GM12878 (cell line): ENCODE measurements around the gene TANC1. TPM values are rescaled to one million over a fixed set of nuclear protein-coding genes. Genes with fewer than 3 reads are reported as not detected.

Experiments
- ATAC-seq: fragments of 200-7000 bp; cut with Tn5 transposase; 3 replicates; pipeline ENCODE4 v1.9.1; 2020; ENCODE audit warnings: mild to moderate bottlenecking, moderate library complexity
- BruUV-seq: library from RNA; stranded (reverse); fragments of 400-500 nt; replicated peaks from 2 replicates; lab custom pipeline; 2021; lab: Mats Ljungman, UMichigan
- CTCF ChIA-PET: fragments of 300-600 bp; sonication (Branson Sonifier 250); formaldehyde crosslinking; extraction: SDS; loops from one replicate; lab custom pipeline; 2021; ENCODE audit warnings: inconsistent platforms; lab: Yijun Ruan, JAX
- POLR2A ChIA-PET: fragments of 350-600 bp; formaldehyde crosslinking; extraction: SDS; loops from one replicate; lab custom pipeline; 2021; ENCODE audit warnings: inconsistent platforms; lab: Charles Lee
- RAD21 ChIA-PET: fragments of 300-600 bp; sonication (Branson Sonifier 250); formaldehyde crosslinking; loops from one replicate; lab custom pipeline; 2023; ENCODE audit warnings: antibody characterized with exemption; ENCODE audit not compliant: unreplicated experiment; lab: Charles Lee
- SMC1A ChIA-PET: fragments of 300-600 bp; sonication (Branson Sonifier 250); formaldehyde crosslinking; loops from one replicate; lab custom pipeline; 2023; ENCODE audit not compliant: unreplicated experiment, uncharacterized antibody; lab: Charles Lee
- DNase-seq: peaks from one replicate; pipeline ENCODE4 v3.0.0-alpha.2; 2011; ENCODE audit warnings: low read depth, low spot score
- FAIRE-seq: peaks from 3 replicates; lab custom pipeline; 2011; peaks lifted over from hg19 to GRCh38; lab: Jason Lieb, UNC
- H2AFZ ChIP-seq: 2 replicates; pipeline ENCODE4 v1.6.0; 2011; ENCODE audit warnings: low read depth, low read length, control low read depth; ENCODE audit not compliant: control insufficient read depth
- H3K27ac ChIP-seq: 2 replicates; pipeline ENCODE4 v1.5.1; 2011; ENCODE audit warnings: control low read depth; ENCODE audit not compliant: control insufficient read depth, insufficient read depth
- H3K27me3 ChIP-seq, 2 experiments: replicated peaks in 1 of 2; 2 replicates each; pipeline versions ENCODE4 v1.6.0 to v1.6.1; 2011; ENCODE audit warnings: low read length in 1 of 2; ENCODE audit not compliant: control insufficient read depth in 2 of 2, insufficient read depth in 2 of 2
- H3K36me3 ChIP-seq, 2 experiments: 2 replicates each; pipeline ENCODE4 v1.5.1; 2011; ENCODE audit warnings: low read length in 1 of 2; ENCODE audit not compliant: control insufficient read depth in 2 of 2, insufficient read depth in 2 of 2
- H3K4me1 ChIP-seq: 2 replicates; pipeline ENCODE4 v1.6.1; 2011; ENCODE audit warnings: mild to moderate bottlenecking, low read length, moderate library complexity, mixed read lengths; ENCODE audit not compliant: control insufficient read depth, insufficient read depth
- H3K4me2 ChIP-seq: 2 replicates; pipeline ENCODE4 v1.6.0; 2011; ENCODE audit warnings: control low read depth; ENCODE audit not compliant: control insufficient read depth, insufficient read depth
- H3K4me3 ChIP-seq: fragments of 200-600 bp; sonication (generic); 2 replicates; pipeline ENCODE4 v1.5.1; 2016
- H3K79me2 ChIP-seq: 2 replicates; pipeline ENCODE4 v1.6.0; 2011; ENCODE audit warnings: low read length; ENCODE audit not compliant: control insufficient read depth, insufficient read depth
- H3K9ac ChIP-seq: 2 replicates; pipeline ENCODE4 v1.8.0; 2011; ENCODE audit warnings: low read length, control low read depth, mixed read lengths; ENCODE audit not compliant: control insufficient read depth, insufficient read depth
- H3K9me3 ChIP-seq: replicated peaks from 3 replicates; pipeline ENCODE4 v1.5.1; 2011; ENCODE audit warnings: mild to moderate bottlenecking, low read length; ENCODE audit not compliant: control insufficient read depth, insufficient read depth
- H4K20me1 ChIP-seq: 2 replicates; pipeline ENCODE4 v1.6.0; 2011; ENCODE audit not compliant: control insufficient read depth, insufficient read depth
- BRCA1 ChIP-seq: IDR thresholded peaks from 2 replicates; pipeline ENCODE4 v1.6.1; 2011; ENCODE audit warnings: low read depth, low read length, improper control_type of control experiment
- CBFB ChIP-seq: IDR thresholded peaks from 2 replicates; pipeline ENCODE4 v1.6.1; 2016; ENCODE audit warnings: antibody characterized with exemption, low read depth
- CBX3 ChIP-seq: fragments of 200-600 bp; sonication (generic); IDR thresholded peaks from 2 replicates; pipeline ENCODE4 v1.6.1; 2016; ENCODE audit warnings: low read depth, borderline replicate concordance
- CHD4 ChIP-seq: fragments of 200-600 bp; sonication (generic); IDR thresholded peaks from 2 replicates; pipeline ENCODE4 v1.6.1; 2016; ENCODE audit warnings: mild to moderate bottlenecking
- EED ChIP-seq: sonication (generic); IDR thresholded peaks from 2 replicates; pipeline ENCODE4 v1.6.1; 2016; ENCODE audit warnings: antibody characterized with exemption, low read depth
- ETV6 ChIP-seq, 2 experiments: fragments of 450-650 bp in 1 of 2; IDR thresholded peaks in 1 of 2; conservative IDR thresholded peaks in 1 of 2; 2 replicates each; pipeline ENCODE4 v1.6.1; 2014; ENCODE audit warnings: antibody characterized with exemption in 1 of 2, borderline replicate concordance in 1 of 2, low read depth in 1 of 2, mild to moderate bottlenecking in 1 of 2, moderate library complexity in 1 of 2
- IKZF2 ChIP-seq, 2 experiments: fragments of 450-650 bp; IDR thresholded peaks; 2 replicates each; pipeline ENCODE4 v1.6.1; 2017; ENCODE audit warnings: mild to moderate bottlenecking in 2 of 2, moderate library complexity in 2 of 2
- MTA2 ChIP-seq: fragments of 450-650 bp; IDR thresholded peaks from 2 replicates; pipeline ENCODE4 v1.6.1; 2016; ENCODE audit warnings: low read depth, mild to moderate bottlenecking, moderate library complexity
- PAX8 ChIP-seq: fragments of 450-650 bp; IDR thresholded peaks from 2 replicates; pipeline ENCODE4 v1.6.1; 2017; ENCODE audit warnings: mild to moderate bottlenecking, moderate library complexity
- WGBS: methylation state at CpG from one replicate; pipeline ENCODE4 v1.1.6; 2016; ENCODE audit warnings: low lambda C conversion rate; ENCODE audit not compliant: insufficient replicate concordance, insufficient coverage; ENCODE audit errors: missing lambda C conversion rate; 5-methylcytosine and 5-hydroxymethylcytosine counted together
- in situ Hi-C: fragments of 300-500 bp; cut with MboI; formaldehyde crosslinking; loops from 9 replicates; pipeline ENCODE4 v1.14.3; 2018; ENCODE audit warnings: mixed read lengths
- intact Hi-C: fragments of 100-400 bp; cut with micrococcal nuclease; formaldehyde crosslinking; loops from one replicate; pipeline ENCODE4 v1.14.2; 2022; ENCODE audit not compliant: unreplicated experiment
- polyA plus RNA-seq, 11 experiments: library from polyadenylated mRNA; depleted of rRNA in 4 of 11; unstranded in 6 of 11; stranded (reverse) in 5 of 11; fragments of >200 nt; fragmentation: Nextera tagmentation in 4 of 11; fragmentation: Illumina TruSeq in 1 of 11; extraction: Ambion mirVana in 4 of 11; extraction: Trizol in 1 of 11; gene quantifications; 1 replicate in 1 of 11; 2 replicates in 10 of 11; pipeline versions ENCODE4 v1.2.1 to v1.2.3, GENCODE V29; 2011 to 2016; ENCODE audit warnings: inconsistent platforms in 2 of 11, missing spikeins in 2 of 11, low read depth in 1 of 11
- total RNA-seq, 4 experiments: library from RNA; depleted of rRNA in 3 of 4; stranded (reverse); fragments of >200 nt in 3 of 4; fragmentation: Illumina TruSeq in 1 of 4; extraction: Trizol in 1 of 4; gene quantifications; 2 replicates each; pipeline versions ENCODE4 v1.2.1 to v1.2.3, GENCODE V29; 2013 to 2021
- TF ChIP-seq, protein P1 (sequence below): fragments of 150-350 bp; IDR thresholded peaks from 2 replicates; pipeline ENCODE4 v1.6.1; 2014; ENCODE audit warnings: mild to moderate bottlenecking, low read depth, low read length

The TANC1 gene
- total and polyA plus RNA-seq, 10 of the 15 experiments (the other 5 are each of a cell fraction or from before 2014, with no cell fraction given) = 0.05 to 5.0 (median 0.34) TPM

- ChIA-PET POLR2A (no interaction called here), RAD21 (no interaction called here), CTCF (no interaction called here), SMC1A (no interaction called here)
- H2AFZ ChIP-seq = no peak overlapping the region
- H3K9me3 ChIP-seq = no peaks in the 10 kb centered on the region
- no peaks in the 10 kb centered on the region for H3K79me2 ChIP-seq
- H3K27ac ChIP-seq = no peak overlapping the region
- H3K9ac ChIP-seq = no peak overlapping the region
- ATAC-seq (no peak), DNase-seq (no peak), FAIRE-seq (no peak)
- intact Hi-C loops (no loop called here), in situ Hi-C loops (no loop called here)
- BruUV-seq = no TSS peak
- H3K4me2 ChIP-seq = no peak overlapping the region
- no peak overlapping the region for H3K4me3 ChIP-seq
- H3K4me1 ChIP-seq = no peaks in the 10 kb centered on the region
- no peaks in the 10 kb centered on the region for H3K27me3 ChIP-seq
- no peaks in the 10 kb centered on the region for H4K20me1 ChIP-seq
- no peak for TF ChIP-seq PAX8
- no peak for TF ChIP-seq BRCA1
- TF ChIP-seq CBFB = no peak
- no peak for TF ChIP-seq CHD4
- TF ChIP-seq MTA2 = no peak
- TF ChIP-seq ETV6 (conservative IDR thresholded peaks at IDR 0.05 in 1 of 2, IDR thresholded peaks at IDR 0.05 in 1 of 2; ENCODE audit: borderline replicate concordance in 1 of 2, low read depth in 1 of 2) = no peak
- TF ChIP-seq EED = no peak
- TF ChIP-seq CBX3 = no peak
- TF ChIP-seq, protein P1, sequence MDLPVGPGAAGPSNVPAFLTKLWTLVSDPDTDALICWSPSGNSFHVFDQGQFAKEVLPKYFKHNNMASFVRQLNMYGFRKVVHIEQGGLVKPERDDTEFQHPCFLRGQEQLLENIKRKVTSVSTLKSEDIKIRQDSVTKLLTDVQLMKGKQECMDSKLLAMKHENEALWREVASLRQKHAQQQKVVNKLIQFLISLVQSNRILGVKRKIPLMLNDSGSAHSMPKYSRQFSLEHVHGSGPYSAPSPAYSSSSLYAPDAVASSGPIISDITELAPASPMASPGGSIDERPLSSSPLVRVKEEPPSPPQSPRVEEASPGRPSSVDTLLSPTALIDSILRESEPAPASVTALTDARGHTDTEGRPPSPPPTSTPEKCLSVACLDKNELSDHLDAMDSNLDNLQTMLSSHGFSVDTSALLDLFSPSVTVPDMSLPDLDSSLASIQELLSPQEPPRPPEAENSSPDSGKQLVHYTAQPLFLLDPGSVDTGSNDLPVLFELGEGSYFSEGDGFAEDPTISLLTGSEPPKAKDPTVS = no peak
- no peak for TF ChIP-seq IKZF2 (IDR thresholded peaks at IDR 0.05)
- no peaks in the 10 kb centered on the region for H3K36me3 ChIP-seq
- WGBS = 78% methylated on average over 5 of the region's 5 CpGs
Measured at GRCh38 chr2:159052157-159052601, 83.7 kb downstream of the TANC1 start.
